BLaER1 (cell line): ENCODE data around the gene TMEM232.
"Not testable (repeated sequence)": the region's sequence is repeated elsewhere in the genome, so short reads cannot be mapped to it uniquely, and the experiment has no call there.

Experiments used
- H3K27ac ChIP-seq: shearing (Covaris generic); formaldehyde crosslinking; 2 replicates; pipeline ENCODE4 v1.8.1; 2022
- H3K27me3 ChIP-seq: shearing (Covaris generic); formaldehyde crosslinking; 2 replicates; pipeline ENCODE4 v1.8.1; 2022
- H3K36me3 ChIP-seq: shearing (Covaris generic); formaldehyde crosslinking; 2 replicates; pipeline ENCODE4 v1.8.1; 2022
- H3K4me1 ChIP-seq: shearing (Covaris generic); formaldehyde crosslinking; 2 replicates; pipeline ENCODE4 v1.8.1; 2022
- H3K4me2 ChIP-seq: shearing (Covaris generic); formaldehyde crosslinking; 2 replicates; pipeline ENCODE4 v1.8.1; 2022
- H3K4me3 ChIP-seq: shearing (Covaris generic); formaldehyde crosslinking; 2 replicates; pipeline ENCODE4 v1.8.1; 2022
- H3K9ac ChIP-seq: shearing (Covaris generic); formaldehyde crosslinking; 2 replicates; pipeline ENCODE4 v1.8.1; 2022
- H3K9me3 ChIP-seq: shearing (Covaris generic); formaldehyde crosslinking; 2 replicates; pipeline ENCODE4 v1.8.1; 2022
- H4K20me1 ChIP-seq: shearing (Covaris generic); formaldehyde crosslinking; 2 replicates; pipeline ENCODE4 v1.8.1; 2022
- Cebpa-rat ChIP-seq: shearing (Covaris generic); IDR thresholded peaks from 2 replicates; pipeline ENCODE4 v1.8.1; 2022

Gene TMEM232

DNA sequence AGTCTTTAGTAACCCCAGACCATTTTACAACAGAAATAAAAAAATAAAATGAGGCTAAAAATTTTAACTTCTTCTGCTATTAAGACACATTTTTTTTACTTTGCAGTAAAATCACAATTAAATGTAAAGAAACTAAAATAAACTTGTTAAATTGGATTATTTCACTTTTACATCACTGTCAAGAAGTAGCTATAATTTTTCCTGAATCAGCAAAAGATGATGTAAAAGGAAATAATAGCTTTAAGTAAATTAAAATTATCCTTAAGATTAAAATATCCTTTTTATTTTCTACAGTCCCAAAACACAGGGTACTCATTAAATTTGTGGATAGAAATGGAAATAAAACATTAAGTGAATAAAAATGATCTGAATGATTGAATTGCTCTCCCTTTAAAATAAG is 44.5 kb downstream of the TMEM232 start:
- H3K9me3 ChIP-seq, result no peaks in the 10 kb centered on the region
- H3K4me2 ChIP-seq, result no peak overlapping the region
- no peak overlapping the region for H3K4me3 ChIP-seq
- H3K9ac ChIP-seq, result no peak overlapping the region
- no peak for TF ChIP-seq Cebpa-rat
- H3K27ac ChIP-seq, result no peak overlapping the region
- H3K36me3 ChIP-seq, result no peaks in the 10 kb centered on the region
- no peaks in the 10 kb centered on the region for H3K4me1 ChIP-seq
- H4K20me1 ChIP-seq, result no peaks in the 10 kb centered on the region
- H3K27me3 ChIP-seq, result no peaks in the 10 kb centered on the region

- Histone ChIP-seq H4K20me1 (no peaks in the 10 kb centered on the region), H3K4me1 (no peaks in the 10 kb centered on the region), H3K9me3 (no peaks in the 10 kb centered on the region), H3K9ac (no peak overlapping the region), H3K4me3 (no peak overlapping the region), H3K27ac (no peak overlapping the region), H3K36me3 (no peaks in the 10 kb centered on the region), H3K4me2 (no peak overlapping the region), H3K27me3 (no peaks in the 10 kb centered on the region)
- no peak for TF ChIP-seq Cebpa-rat
These were observed 45.4 kb downstream of the TMEM232 start for GRCh38 chr5:110681109-110681508.

GRCh38 chr5:110676554-110676953 is 49.9 kb downstream of the TMEM232 start:
- not testable (repeated sequence) for H4K20me1 ChIP-seq, H3K9ac ChIP-seq, H3K27me3 ChIP-seq, H3K36me3 ChIP-seq, H3K4me1 ChIP-seq, H3K4me3 ChIP-seq, H3K9me3 ChIP-seq, H3K27ac ChIP-seq, H3K4me2 ChIP-seq

DNA sequence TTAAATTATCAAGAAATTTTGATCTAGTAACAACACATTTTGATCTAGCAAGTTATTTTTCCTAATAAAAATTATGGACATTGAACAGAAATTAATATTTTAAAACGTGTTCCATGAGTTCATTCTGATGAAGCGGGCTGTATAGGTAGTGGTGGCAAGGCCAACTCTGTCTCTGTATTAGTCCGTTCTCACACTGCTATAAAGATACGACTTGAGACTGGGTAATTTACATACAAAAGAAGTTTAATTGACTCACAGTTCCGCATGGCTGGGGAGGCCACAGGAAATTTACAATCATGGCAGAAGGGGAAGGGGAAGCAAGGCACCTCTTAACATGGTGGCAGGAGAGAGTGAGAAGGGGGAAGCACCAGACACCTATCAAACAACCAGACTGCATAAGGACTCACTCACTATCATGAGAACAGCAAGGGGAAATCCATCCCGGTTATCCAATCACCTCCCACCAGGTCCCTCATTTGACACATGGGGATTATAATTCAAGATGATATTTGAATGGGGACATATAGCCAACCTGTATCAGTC is 61.2 kb downstream of the TMEM232 start:
- H3K36me3 ChIP-seq, result no peaks in the 10 kb centered on the region
- TF ChIP-seq Cebpa-rat, result no peak

DNA sequence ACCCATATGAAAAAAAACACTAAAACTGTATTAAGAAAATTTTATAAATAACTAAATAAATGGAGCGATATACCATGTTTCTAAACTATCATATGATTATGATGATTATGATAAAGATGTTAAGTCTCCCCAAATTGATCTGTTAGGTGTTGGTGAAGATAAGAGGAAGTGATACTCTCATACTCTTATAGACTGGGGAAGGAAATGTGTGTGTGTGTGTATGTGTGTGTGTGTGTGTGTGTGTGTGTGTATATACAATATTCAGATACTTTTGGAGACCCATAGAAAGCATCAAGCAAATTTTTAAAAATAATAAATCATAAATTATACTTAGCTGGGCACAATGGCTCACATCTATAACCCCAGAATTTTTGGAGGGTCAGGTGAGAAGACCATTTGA is 62.9 kb downstream of the TMEM232 start:
- Histone ChIP-seq H3K27me3 (no peaks in the 10 kb centered on the region), H3K36me3 (no peaks in the 10 kb centered on the region), H3K9ac (no peak overlapping the region), H4K20me1 (no peaks in the 10 kb centered on the region), H3K9me3 (no peaks in the 10 kb centered on the region), H3K4me1 (peaks cover 5% of the 10 kb centered on the region; the same call in 1 of the 2 replicates), H3K4me3 (no peak overlapping the region), H3K4me2 (no peak overlapping the region), H3K27ac (no peak overlapping the region)
- no peak for TF ChIP-seq Cebpa-rat

More for the DNA sequence above, 61.2 kb downstream of the TMEM232 start:
- Histone ChIP-seq H4K20me1 (no peaks in the 10 kb centered on the region), H3K4me1 (peaks cover 5% of the 10 kb centered on the region; the same call in 1 of the 2 replicates), H3K9me3 (no peaks in the 10 kb centered on the region), H3K9ac (no peak overlapping the region), H3K27me3 (no peaks in the 10 kb centered on the region), H3K4me3 (no peak overlapping the region), H3K27ac (no peak overlapping the region), H3K4me2 (no peak overlapping the region)

DNA sequence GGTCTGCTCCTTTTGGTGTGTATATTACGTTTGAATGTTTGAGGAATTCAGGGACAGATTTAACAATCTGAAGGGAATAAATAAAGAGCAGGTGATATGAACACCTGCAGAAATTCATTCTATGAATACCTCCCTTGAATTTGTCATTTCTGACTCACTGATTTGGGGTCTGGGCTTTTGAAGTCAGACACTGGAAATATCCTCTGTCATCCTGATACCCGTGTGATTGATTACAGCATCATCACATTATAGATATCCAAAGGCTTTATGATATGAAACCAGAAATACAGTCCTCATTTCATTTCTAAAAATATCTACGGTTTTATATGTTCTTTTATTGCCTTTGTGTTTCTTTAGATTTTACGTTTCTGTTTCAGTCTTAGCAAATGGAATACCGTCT is 68.5 kb downstream of the TMEM232 start:
- H3K4me1 ChIP-seq, result no peaks in the 10 kb centered on the region
- H3K27me3 ChIP-seq, result no peaks in the 10 kb centered on the region
- H3K4me3 ChIP-seq, result no peak overlapping the region
- H3K4me2 ChIP-seq, result no peak overlapping the region
- no peaks in the 10 kb centered on the region for H3K9me3 ChIP-seq
- no peaks in the 10 kb centered on the region for H3K36me3 ChIP-seq
- no peaks in the 10 kb centered on the region for H4K20me1 ChIP-seq
- H3K27ac ChIP-seq, result no peak overlapping the region
- H3K9ac ChIP-seq, result no peak overlapping the region
- no peak for TF ChIP-seq Cebpa-rat

- no peaks in the 10 kb centered on the region for H3K4me1 ChIP-seq
- H3K9ac ChIP-seq, result no peak overlapping the region
- no peaks in the 10 kb centered on the region for H3K27me3 ChIP-seq
- TF ChIP-seq Cebpa-rat, result no peak
- H3K9me3 ChIP-seq, result no peaks in the 10 kb centered on the region
- H3K4me2 ChIP-seq, result no peak overlapping the region
- no peak overlapping the region for H3K27ac ChIP-seq
- H4K20me1 ChIP-seq, result no peaks in the 10 kb centered on the region
- H3K36me3 ChIP-seq, result no peaks in the 10 kb centered on the region
- H3K4me3 ChIP-seq, result no peak overlapping the region
These were observed 73.1 kb downstream of the TMEM232 start for GRCh38 chr5:110653231-110653970.

- H3K4me3 ChIP-seq, result no peak overlapping the region
- no peak overlapping the region for H3K9ac ChIP-seq
- no peaks in the 10 kb centered on the region for H4K20me1 ChIP-seq
- H3K4me1 ChIP-seq, result no peaks in the 10 kb centered on the region
- no peaks in the 10 kb centered on the region for H3K9me3 ChIP-seq
- H3K27me3 ChIP-seq, result no peaks in the 10 kb centered on the region
- H3K27ac ChIP-seq, result no peak overlapping the region
- H3K36me3 ChIP-seq, result no peaks in the 10 kb centered on the region
- no peak for TF ChIP-seq Cebpa-rat
- no peak overlapping the region for H3K4me2 ChIP-seq
These were observed 75.0 kb downstream of the TMEM232 start for GRCh38 chr5:110651507-110651906.

DNA sequence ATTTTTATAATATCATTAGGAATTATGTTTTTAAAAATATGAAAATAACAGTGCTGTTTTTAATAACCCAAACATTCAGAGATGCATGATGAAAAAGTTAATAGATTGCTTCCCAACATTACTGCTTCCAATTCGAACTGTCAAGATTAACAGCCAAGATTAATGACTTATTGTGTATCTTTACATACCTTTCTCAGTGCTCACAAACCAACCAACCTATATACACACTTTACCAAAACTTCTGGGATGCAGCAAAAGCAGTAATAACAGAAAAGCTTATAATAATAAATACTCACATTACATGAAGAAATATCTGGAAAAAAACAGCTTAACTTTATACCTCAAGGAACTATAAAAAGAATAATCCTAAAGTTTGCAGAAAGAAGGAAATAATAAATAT is 82.1 kb downstream of the TMEM232 start:
- no peak overlapping the region for H3K4me3 ChIP-seq
- no peak overlapping the region for H3K27ac ChIP-seq
- H3K4me1 ChIP-seq, result no peaks in the 10 kb centered on the region
- no peaks in the 10 kb centered on the region for H4K20me1 ChIP-seq
- no peak for TF ChIP-seq Cebpa-rat
- H3K9me3 ChIP-seq, result no peaks in the 10 kb centered on the region
- no peak overlapping the region for H3K4me2 ChIP-seq
- H3K27me3 ChIP-seq, result no peaks in the 10 kb centered on the region
- H3K9ac ChIP-seq, result no peak overlapping the region
- no peaks in the 10 kb centered on the region for H3K36me3 ChIP-seq

DNA sequence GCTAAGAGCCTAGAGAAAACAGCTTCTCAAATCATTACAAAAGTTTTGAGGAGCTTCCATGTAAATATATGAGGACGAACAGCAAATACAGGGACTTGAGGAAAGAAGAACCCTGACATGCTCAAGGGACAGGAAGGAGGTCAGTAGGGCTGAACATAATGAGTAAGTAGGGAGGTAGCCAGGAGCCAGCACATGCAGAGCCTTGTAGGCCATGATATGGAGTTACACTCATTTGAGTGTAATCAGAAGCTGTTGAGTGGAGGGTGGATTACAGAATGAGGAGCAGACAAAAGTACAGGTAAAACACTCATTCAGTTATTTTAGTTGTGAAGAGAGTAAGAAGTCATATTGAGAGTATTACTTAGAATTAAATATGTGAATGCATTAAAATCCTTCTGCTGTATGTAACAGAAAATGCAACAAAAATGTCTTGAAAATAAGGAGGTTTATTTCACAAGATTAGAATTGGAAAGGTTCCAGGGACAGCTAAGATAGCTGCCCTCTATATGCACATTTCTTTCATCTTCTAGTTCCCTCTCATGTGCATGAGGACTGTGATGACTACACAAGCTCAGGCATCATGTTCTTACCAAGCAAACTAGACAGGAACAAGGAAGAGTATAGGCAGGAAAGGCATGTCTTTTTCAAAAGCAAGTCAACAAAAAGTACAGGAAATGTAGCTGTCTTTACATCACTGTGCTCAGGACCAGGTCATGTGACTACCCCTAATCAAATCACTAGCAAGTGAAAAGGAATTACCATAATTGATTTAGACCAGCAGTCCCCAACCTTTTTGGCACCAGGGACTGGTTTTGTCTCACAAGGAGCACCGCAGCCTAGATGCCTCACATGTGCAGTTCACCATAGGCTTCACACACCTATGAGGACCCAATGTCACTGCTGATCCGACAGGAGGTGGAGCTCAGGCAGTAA is 87.2 kb downstream of the TMEM232 start:
- Histone ChIP-seq H3K4me1 (no peaks in the 10 kb centered on the region), H4K20me1 (no peaks in the 10 kb centered on the region), H3K4me2 (no peak overlapping the region), H3K9me3 (no peaks in the 10 kb centered on the region), H3K9ac (no peak overlapping the region), H3K4me3 (no peak overlapping the region), H3K27me3 (no peaks in the 10 kb centered on the region), H3K36me3 (no peaks in the 10 kb centered on the region), H3K27ac (no peak overlapping the region)
- TF ChIP-seq Cebpa-rat, result no peak
